Peyer's patch (tissue), 4 donors: ENCODE results near the gene TCF7L2.

Experiments used
- POLR2A ChIP-seq, 2 donors: fragments of 450-650 bp; IDR thresholded peaks; one replicate each; pipeline ENCODE4 v1.5.1; 2017; ENCODE audit warnings: antibody characterized with exemption in 2 of 2, mild to moderate bottlenecking in 2 of 2, moderate library complexity in 2 of 2
- TF ChIP-seq, protein P1 (sequence below), 6 experiments: fragments of 450-650 bp in 4 of 6; fragments of 200-600 bp in 2 of 6; sonication (generic) in 1 of 6; IDR thresholded peaks; one replicate each; pipeline ENCODE4 v1.5.1; 2017 to 2019; ENCODE audit warnings: antibody characterized with exemption in 6 of 6, mild to moderate bottlenecking in 3 of 6, moderate library complexity in 1 of 6

DNA sequence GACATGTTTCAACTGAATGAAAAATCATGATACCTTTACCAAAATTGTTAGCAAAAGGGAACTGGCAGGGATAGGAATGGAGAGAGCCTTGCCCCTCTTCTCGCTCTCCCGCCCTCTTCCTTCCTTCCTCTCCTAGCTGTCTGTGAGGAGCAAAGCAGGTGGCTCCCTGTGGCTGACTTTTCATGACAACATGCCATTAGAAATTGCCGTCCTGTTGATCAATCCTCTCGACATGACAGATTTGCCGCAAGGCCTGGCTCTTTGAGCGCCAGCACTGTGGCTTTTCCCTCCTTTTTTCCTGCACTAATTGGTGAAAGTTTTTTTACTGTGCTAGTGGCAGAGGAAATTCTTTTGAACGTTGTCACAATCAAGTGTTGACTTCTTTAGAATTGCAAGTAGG lies 171.1 kb downstream of the TCF7L2 start:
- TF ChIP-seq, protein P1, sequence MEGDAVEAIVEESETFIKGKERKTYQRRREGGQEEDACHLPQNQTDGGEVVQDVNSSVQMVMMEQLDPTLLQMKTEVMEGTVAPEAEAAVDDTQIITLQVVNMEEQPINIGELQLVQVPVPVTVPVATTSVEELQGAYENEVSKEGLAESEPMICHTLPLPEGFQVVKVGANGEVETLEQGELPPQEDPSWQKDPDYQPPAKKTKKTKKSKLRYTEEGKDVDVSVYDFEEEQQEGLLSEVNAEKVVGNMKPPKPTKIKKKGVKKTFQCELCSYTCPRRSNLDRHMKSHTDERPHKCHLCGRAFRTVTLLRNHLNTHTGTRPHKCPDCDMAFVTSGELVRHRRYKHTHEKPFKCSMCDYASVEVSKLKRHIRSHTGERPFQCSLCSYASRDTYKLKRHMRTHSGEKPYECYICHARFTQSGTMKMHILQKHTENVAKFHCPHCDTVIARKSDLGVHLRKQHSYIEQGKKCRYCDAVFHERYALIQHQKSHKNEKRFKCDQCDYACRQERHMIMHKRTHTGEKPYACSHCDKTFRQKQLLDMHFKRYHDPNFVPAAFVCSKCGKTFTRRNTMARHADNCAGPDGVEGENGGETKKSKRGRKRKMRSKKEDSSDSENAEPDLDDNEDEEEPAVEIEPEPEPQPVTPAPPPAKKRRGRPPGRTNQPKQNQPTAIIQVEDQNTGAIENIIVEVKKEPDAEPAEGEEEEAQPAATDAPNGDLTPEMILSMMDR (IDR thresholded peaks at IDR 0.05), result no peak
- no peak for TF ChIP-seq POLR2A (IDR thresholded peaks at IDR 0.05)
